Measurements from ENCODE around the gene NCF4.

NCF4 gene

GRCh38 chr22:36898690-36899089 is 37.9 kb downstream of the NCF4 start:
- DNase-seq, result no peak

GRCh38 chr22:36899498-36899897 is 38.7 kb downstream of the NCF4 start:
- no peak for DNase-seq

GRCh38 chr22:36900225-36900624 is 39.4 kb downstream of the NCF4 start:
- DNase-seq, result no peak

- DNase-seq, result no peak
These were observed 40.1 kb downstream of the NCF4 start for GRCh38 chr22:36900880-36901279.

GRCh38 chr22:36901411-36902142 is 40.8 kb downstream of the NCF4 start:
- no peak for DNase-seq

- DNase-seq, result peak; percentile 36 to 76 (median 64)
These were observed 41.5 kb downstream of the NCF4 start for GRCh38 chr22:36902143-36902926.

GRCh38 chr22:36904260-36904880 is 43.6 kb downstream of the NCF4 start:
- DNase-seq, result no peak

- DNase-seq, result no peak
These were observed 46.7 kb downstream of the NCF4 start for GRCh38 chr22:36907253-36908195.

- no peak for DNase-seq
These were observed 49.7 kb downstream of the NCF4 start for GRCh38 chr22:36910461-36910860.

GRCh38 chr22:36911887-36912661 is 51.3 kb downstream of the NCF4 start:
- no peak for DNase-seq

- DNase-seq, result peak in 1 of 4 experiments; percentile 78
These were observed 52.1 kb downstream of the NCF4 start for GRCh38 chr22:36912694-36913426.

- peak; percentile 90 to 96 (median 94) for DNase-seq
These were observed 52.9 kb downstream of the NCF4 start, which contains the start of gene CSF2RB for GRCh38 chr22:36913427-36914389. CSF2RB (plus strand) TSS chr22:36913628; CDS start chr22:36922208, 8,580 bp downstream.

- no peak for DNase-seq
These were observed 53.6 kb downstream of the NCF4 start for GRCh38 chr22:36914390-36914752.

GRCh38 chr22:36916034-36916433 is 55.2 kb downstream of the NCF4 start:
- DNase-seq, result no peak

GRCh38 chr22:36918586-36919284 is 57.9 kb downstream of the NCF4 start:
- DNase-seq, result peak in 2 of 4 experiments; percentile 24 to 30

GRCh38 chr22:36921309-36922104 is 60.7 kb downstream of the NCF4 start:
- DNase-seq, result peak; percentile 84 to 92 (median 90)

- DNase-seq, result no peak
These were observed 61.4 kb downstream of the NCF4 start for GRCh38 chr22:36922105-36922608.

- DNase-seq, result no peak
These were observed 61.9 kb downstream of the NCF4 start for GRCh38 chr22:36922711-36923110.
